HepG2 (cell line): Measurements from ENCODE around the gene NDRG2. TPM values are rescaled to one million over a fixed set of nuclear protein-coding genes. Genes with fewer than 3 reads are reported as not detected.

Experiments used
- FOSL1 ChIP-seq: sonication (generic); formaldehyde crosslinking; IDR thresholded peaks from 2 replicates; pipeline ENCODE4 v1.9.0; 2021; ENCODE audit warnings: missing genetic modification reagents, borderline replicate concordance
- GATAD1 ChIP-seq: IDR thresholded peaks from 2 replicates; pipeline ENCODE4 v1.6.1; 2016; ENCODE audit warnings: missing genetic modification reagents, missing compliant biosample characterization
- HNF4A ChIP-seq: sonication (generic); formaldehyde crosslinking; IDR thresholded peaks from 2 replicates; pipeline ENCODE4 v1.4.0; 2020; ENCODE audit warnings: missing genetic modification reagents
- KMT2B ChIP-seq: IDR thresholded peaks from 2 replicates; pipeline ENCODE4 v1.6.1; 2016; ENCODE audit warnings: missing genetic modification reagents, missing compliant biosample characterization
- MED1 ChIP-seq: sonication (generic); formaldehyde crosslinking; IDR thresholded peaks from 2 replicates; pipeline ENCODE4 v1.4.0; 2020; ENCODE audit warnings: missing genetic modification reagents
- NR2F6 ChIP-seq, 2 experiments: IDR thresholded peaks; 2 replicates each; pipeline ENCODE4 v1.6.1; 2016; ENCODE audit warnings: antibody characterized with exemption in 1 of 2, mild to moderate bottlenecking in 1 of 2
- PHF5A ChIP-seq: IDR thresholded peaks from one replicate; pipeline ENCODE4 v1.6.1; 2018; ENCODE audit warnings: low read depth, missing genetic modification reagents; ENCODE audit not compliant: unreplicated experiment
- RBFOX2 ChIP-seq: fragments of 200-400 bp; formaldehyde crosslinking; IDR thresholded peaks from 2 replicates; pipeline ENCODE4 v1.6.1; 2017; ENCODE audit warnings: low read depth, mild to moderate bottlenecking, low read length
- ZMAT3 ChIP-seq: sonication (generic); formaldehyde crosslinking; conservative IDR thresholded peaks from 2 replicates; pipeline ENCODE4 v1.7.0; 2021; ENCODE audit warnings: missing genetic modification reagents
- ZNF501 ChIP-seq: sonication (generic); formaldehyde crosslinking; IDR thresholded peaks from 2 replicates; pipeline ENCODE4 v1.5.1; 2020; ENCODE audit warnings: mild to moderate bottlenecking, moderate library complexity, missing genetic modification reagents
- ZNF530 ChIP-seq: sonication (generic); formaldehyde crosslinking; IDR thresholded peaks from 2 replicates; pipeline ENCODE4 v1.5.0; 2020; ENCODE audit warnings: low read depth, mild to moderate bottlenecking, missing genetic modification reagents
- ZNF572 ChIP-seq: sonication (generic); formaldehyde crosslinking; IDR thresholded peaks from 2 replicates; pipeline ENCODE4 v1.5.1; 2020; ENCODE audit warnings: mild to moderate bottlenecking, missing genetic modification reagents
- ZSCAN21 ChIP-seq: sonication (generic); formaldehyde crosslinking; IDR thresholded peaks from 2 replicates; pipeline ENCODE4 v1.8.0; 2022; ENCODE audit warnings: mild to moderate bottlenecking, missing genetic modification reagents, moderate library complexity, borderline replicate concordance
- ZSCAN29 ChIP-seq: sonication (generic); formaldehyde crosslinking; conservative IDR thresholded peaks from 2 replicates; pipeline ENCODE4 v1.4.0; 2020; ENCODE audit warnings: mild to moderate bottlenecking, missing genetic modification reagents
- polyA plus RNA-seq, 8 experiments: library from polyadenylated mRNA; depleted of rRNA in 3 of 8; stranded (reverse) in 7 of 8; unstranded in 1 of 8; fragments of >200 nt; fragmentation: Illumina TruSeq in 4 of 8; extraction: Trizol in 4 of 8; gene quantifications; 2 replicates each; pipeline versions ENCODE4 v1.2.1 to v1.2.3, GENCODE V29; 2011 to 2016; ENCODE audit warnings: low read depth in 4 of 8, missing spikeins in 1 of 8, mixed read lengths in 1 of 8; ENCODE audit not compliant: insufficient read depth in 1 of 8
- total RNA-seq, 5 experiments: library from RNA; depleted of rRNA; stranded (reverse); fragments of >200 nt; fragmentation: Illumina TruSeq; extraction: Trizol; gene quantifications; 2 replicates each; pipeline ENCODE4 v1.2.3, GENCODE V29; 2016; ENCODE audit warnings: low read depth in 1 of 5
- TF ChIP-seq, protein P1 (sequence below): sonication (generic); formaldehyde crosslinking; IDR thresholded peaks from 2 replicates; pipeline ENCODE4 v1.4.0; 2020; ENCODE audit warnings: missing genetic modification reagents, borderline replicate concordance
- TF ChIP-seq, protein P2 (sequence below): sonication (generic); formaldehyde crosslinking; IDR thresholded peaks from 2 replicates; pipeline ENCODE4 v1.8.1; 2023; ENCODE audit warnings: missing genetic modification reagents, mild to moderate bottlenecking, borderline replicate concordance
- TF ChIP-seq, protein P3 (sequence below): IDR thresholded peaks from 2 replicates; pipeline ENCODE4 v1.6.1; 2016; ENCODE audit warnings: low read depth
- TF ChIP-seq, protein P4 (sequence below): sonication (generic); formaldehyde crosslinking; IDR thresholded peaks from 2 replicates; pipeline ENCODE4 v1.5.0; 2020; ENCODE audit warnings: mild to moderate bottlenecking, missing genetic modification reagents, borderline replicate concordance
- TF ChIP-seq, protein P5 (sequence below): sonication (generic); formaldehyde crosslinking; IDR thresholded peaks from 2 replicates; pipeline ENCODE4 v1.5.1; 2020; ENCODE audit warnings: mild to moderate bottlenecking, missing genetic modification reagents

Gene NDRG2
- total and polyA plus RNA-seq, 2 of the 13 experiments (the other 11 are each of a cell fraction or from before 2014, with no cell fraction given): 27.2 to 189 TPM

DNA sequence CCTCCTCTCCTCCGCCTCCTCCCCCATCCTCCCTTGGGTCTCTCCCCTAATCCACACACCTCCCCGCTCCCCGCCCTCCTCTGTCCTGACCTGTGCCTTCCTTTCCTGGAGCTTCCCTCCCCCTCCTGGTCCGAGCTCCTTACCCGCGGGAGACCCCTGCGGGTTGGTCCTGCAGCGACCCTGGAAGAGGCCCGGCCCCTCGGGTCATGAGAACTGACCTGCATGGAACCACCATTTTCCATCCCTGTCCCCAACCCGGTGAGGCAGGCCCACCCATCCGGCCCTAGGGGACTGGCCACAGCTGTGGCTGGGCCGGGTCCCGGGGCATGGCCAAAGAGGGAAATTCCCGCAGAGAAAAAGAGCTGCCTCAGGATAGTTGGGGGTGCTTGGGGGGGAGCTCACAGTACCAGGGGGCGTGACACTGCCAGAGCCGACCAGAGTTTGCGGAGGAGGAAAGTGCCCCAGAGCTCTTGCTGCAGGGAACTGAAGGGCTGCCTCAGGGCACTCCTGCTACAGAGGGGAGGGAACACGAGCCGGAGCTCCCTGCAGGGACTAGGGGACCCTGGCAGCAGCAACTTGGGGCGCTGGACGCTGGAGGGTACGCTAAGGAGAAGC is 45.9 kb upstream of the NDRG2 start (continued):
- TF ChIP-seq, protein P1, sequence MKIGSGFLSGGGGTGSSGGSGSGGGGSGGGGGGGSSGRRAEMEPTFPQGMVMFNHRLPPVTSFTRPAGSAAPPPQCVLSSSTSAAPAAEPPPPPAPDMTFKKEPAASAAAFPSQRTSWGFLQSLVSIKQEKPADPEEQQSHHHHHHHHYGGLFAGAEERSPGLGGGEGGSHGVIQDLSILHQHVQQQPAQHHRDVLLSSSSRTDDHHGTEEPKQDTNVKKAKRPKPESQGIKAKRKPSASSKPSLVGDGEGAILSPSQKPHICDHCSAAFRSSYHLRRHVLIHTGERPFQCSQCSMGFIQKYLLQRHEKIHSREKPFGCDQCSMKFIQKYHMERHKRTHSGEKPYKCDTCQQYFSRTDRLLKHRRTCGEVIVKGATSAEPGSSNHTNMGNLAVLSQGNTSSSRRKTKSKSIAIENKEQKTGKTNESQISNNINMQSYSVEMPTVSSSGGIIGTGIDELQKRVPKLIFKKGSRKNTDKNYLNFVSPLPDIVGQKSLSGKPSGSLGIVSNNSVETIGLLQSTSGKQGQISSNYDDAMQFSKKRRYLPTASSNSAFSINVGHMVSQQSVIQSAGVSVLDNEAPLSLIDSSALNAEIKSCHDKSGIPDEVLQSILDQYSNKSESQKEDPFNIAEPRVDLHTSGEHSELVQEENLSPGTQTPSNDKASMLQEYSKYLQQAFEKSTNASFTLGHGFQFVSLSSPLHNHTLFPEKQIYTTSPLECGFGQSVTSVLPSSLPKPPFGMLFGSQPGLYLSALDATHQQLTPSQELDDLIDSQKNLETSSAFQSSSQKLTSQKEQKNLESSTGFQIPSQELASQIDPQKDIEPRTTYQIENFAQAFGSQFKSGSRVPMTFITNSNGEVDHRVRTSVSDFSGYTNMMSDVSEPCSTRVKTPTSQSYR (CRISPR knock-in tag): peak; percentile 76
- TF ChIP-seq PHF5A (CRISPR knock-in tag): peak; percentile 44
- TF ChIP-seq, protein P2, sequence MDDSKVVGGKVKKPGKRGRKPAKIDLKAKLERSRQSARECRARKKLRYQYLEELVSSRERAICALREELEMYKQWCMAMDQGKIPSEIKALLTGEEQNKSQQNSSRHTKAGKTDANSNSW (CRISPR knock-in tag): 0 out of 2 replicates have a peak, but pooled peaks have one; percentile 1
- TF ChIP-seq ZSCAN29 (CRISPR knock-in tag): 0 out of 2 replicates have a peak, but pooled peaks have one; percentile 46
- 0 out of 2 replicates have a peak, but pooled peaks have one; percentile 26 for TF ChIP-seq HNF4A (CRISPR knock-in tag)
- TF ChIP-seq KMT2B: peak; percentile 23
- TF ChIP-seq RBFOX2: 0 out of 2 replicates have a peak, but pooled peaks have one; percentile 34
- peak; percentile 74; the same call in 1 of the 2 replicates for TF ChIP-seq NR2F6 (IDR thresholded peaks at IDR 0.05)
- peak; percentile 82 for TF ChIP-seq NR2F6 (CRISPR knock-in tag; IDR thresholded peaks at IDR 0.05)
- peak; percentile 70 for TF ChIP-seq ZNF501 (CRISPR knock-in tag)
- peak; percentile 29; the same call in 1 of the 2 replicates for TF ChIP-seq GATAD1 (CRISPR knock-in tag)
- peak; percentile 78; the same call in 1 of the 2 replicates for TF ChIP-seq ZMAT3 (CRISPR knock-in tag)
- 0 out of 2 replicates have a peak, but pooled peaks have one; percentile 14 for TF ChIP-seq FOSL1 (CRISPR knock-in tag)
- TF ChIP-seq, protein P3, sequence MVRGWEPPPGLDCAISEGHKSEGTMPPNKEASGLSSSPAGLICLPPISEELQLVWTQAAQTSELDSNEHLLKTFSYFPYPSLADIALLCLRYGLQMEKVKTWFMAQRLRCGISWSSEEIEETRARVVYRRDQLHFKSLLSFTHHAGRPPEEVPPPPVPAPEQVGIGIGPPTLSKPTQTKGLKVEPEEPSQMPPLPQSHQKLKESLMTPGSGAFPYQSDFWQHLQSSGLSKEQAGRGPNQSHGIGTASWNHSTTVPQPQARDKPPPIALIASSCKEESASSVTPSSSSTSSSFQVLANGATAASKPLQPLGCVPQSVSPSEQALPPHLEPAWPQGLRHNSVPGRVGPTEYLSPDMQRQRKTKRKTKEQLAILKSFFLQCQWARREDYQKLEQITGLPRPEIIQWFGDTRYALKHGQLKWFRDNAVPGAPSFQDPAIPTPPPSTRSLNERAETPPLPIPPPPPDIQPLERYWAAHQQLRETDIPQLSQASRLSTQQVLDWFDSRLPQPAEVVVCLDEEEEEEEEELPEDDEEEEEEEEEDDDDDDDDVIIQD: no peak
- TF ChIP-seq ZNF530 (CRISPR knock-in tag): no peak
- peak; percentile 97 for TF ChIP-seq ZNF572
- 0 out of 2 replicates have a peak, but pooled peaks have one; percentile 8 for TF ChIP-seq ZSCAN21 (CRISPR knock-in tag)
- TF ChIP-seq, protein P4, sequence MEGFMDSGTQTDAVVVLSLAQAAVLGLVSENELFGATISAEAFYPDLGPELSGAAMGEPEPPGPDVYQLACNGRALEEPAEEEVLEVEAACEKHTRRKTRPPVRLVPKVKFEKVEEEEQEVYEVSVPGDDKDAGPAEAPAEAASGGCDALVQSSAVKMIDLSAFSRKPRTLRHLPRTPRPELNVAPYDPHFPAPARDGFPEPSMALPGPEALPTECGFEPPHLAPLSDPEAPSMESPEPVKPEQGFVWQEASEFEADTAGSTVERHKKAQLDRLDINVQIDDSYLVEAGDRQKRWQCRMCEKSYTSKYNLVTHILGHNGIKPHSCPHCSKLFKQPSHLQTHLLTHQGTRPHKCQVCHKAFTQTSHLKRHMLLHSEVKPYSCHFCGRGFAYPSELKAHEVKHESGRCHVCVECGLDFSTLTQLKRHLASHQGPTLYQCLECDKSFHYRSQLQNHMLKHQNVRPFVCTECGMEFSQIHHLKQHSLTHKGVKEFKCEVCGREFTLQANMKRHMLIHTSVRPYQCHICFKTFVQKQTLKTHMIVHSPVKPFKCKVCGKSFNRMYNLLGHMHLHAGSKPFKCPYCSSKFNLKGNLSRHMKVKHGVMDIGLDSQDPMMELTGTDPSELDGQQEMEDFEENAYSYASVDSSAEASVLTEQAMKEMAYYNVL (CRISPR knock-in tag): peak; percentile 33; the same call in 1 of the 2 replicates
- TF ChIP-seq MED1: peak; percentile 29
- TF ChIP-seq, protein P5, sequence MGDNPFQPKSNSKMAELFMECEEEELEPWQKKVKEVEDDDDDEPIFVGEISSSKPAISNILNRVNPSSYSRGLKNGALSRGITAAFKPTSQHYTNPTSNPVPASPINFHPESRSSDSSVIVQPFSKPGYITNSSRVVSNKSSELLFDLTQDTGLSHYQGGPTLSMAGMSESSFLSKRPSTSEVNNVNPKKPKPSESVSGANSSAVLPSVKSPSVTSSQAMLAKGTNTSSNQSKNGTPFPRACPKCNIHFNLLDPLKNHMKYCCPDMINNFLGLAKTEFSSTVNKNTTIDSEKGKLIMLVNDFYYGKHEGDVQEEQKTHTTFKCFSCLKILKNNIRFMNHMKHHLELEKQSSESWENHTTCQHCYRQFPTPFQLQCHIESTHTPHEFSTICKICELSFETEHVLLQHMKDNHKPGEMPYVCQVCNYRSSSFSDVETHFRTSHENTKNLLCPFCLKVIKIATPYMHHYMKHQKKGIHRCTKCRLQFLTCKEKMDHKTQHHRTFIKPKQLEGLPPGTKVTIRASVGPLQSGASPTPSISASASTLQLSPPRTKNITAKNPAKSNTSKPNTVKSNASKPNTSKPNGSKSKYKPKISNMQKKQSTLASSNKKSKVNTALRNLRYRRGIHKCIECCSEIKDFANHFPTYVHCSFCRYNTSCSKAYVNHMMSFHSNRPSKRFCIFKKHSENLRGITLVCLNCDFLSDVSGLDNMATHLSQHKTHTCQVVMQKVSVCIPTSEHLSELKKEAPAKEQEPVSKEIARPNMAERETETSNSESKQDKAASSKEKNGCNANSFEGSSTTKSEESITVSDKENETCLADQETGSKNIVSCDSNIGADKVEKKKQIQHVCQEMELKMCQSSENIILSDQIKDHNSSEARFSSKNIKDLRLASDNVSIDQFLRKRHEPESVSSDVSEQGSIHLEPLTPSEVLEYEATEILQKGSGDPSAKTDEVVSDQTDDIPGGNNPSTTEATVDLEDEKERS (CRISPR knock-in tag): 0 out of 2 replicates have a peak, but pooled peaks have one; percentile 6
